IMR-90 (cell line): ENCODE results near the gene FANK1. TPM values are rescaled to one million over a fixed set of nuclear protein-coding genes. Genes with fewer than 3 reads are reported as not detected.
"Not testable (repeated sequence)": the region's sequence is repeated elsewhere in the genome, so short reads cannot be mapped to it uniquely, and the experiment has no call there.

Source experiments
- ATAC-seq: fragments of 200-7000 bp; cut with Tn5 transposase; 2 replicates; pipeline ENCODE4 v1.9.1; 2020; ENCODE audit warnings: low read depth, mild to moderate bottlenecking, moderate library complexity
- BruUV-seq: library from RNA; stranded (reverse); fragments of 400-500 nt; replicated peaks from 2 replicates; lab custom pipeline; 2021; lab: Mats Ljungman, UMichigan
- CTCF ChIA-PET: fragments of 300-600 bp; formaldehyde crosslinking; extraction: SDS; loops from one replicate; lab custom pipeline; 2021; ENCODE audit warnings: antibody characterized with exemption; lab: Yijun Ruan, JAX
- POLR2A ChIA-PET: fragments of 300-600 bp; sonication (Branson Sonifier 250); formaldehyde crosslinking; loops from one replicate; lab custom pipeline; 2022; ENCODE audit warnings: antibody characterized with exemption; ENCODE audit not compliant: unreplicated experiment; lab: Charles Lee
- DNase-seq: peaks from one replicate; pipeline ENCODE4 v3.0.0; 2013
- H2AFZ ChIP-seq: replicated peaks from 2 replicates; pipeline ENCODE3; 2013; ENCODE audit warnings: low read length, mild to moderate bottlenecking; ENCODE audit not compliant: poor library complexity
- H2AK5ac ChIP-seq: 2 replicates; pipeline ENCODE4 v1.6.1; 2013; ENCODE audit warnings: low read depth, low read length, inconsistent platforms
- H2AK9ac ChIP-seq: replicated peaks from 2 replicates; pipeline ENCODE3; 2013; ENCODE audit warnings: mild to moderate bottlenecking, low read depth, low read length, moderate library complexity; ENCODE audit not compliant: poor library complexity
- H2BK120ac ChIP-seq: 2 replicates; pipeline ENCODE4 v1.6.1; 2013; ENCODE audit warnings: low read depth, low read length, inconsistent platforms
- H2BK15ac ChIP-seq: 3 replicates; pipeline ENCODE4 v1.6.1; 2013; ENCODE audit warnings: low read depth, low read length, inconsistent platforms
- H2BK20ac ChIP-seq: 2 replicates; pipeline ENCODE4 v1.6.1; 2013; ENCODE audit warnings: low read depth, mild to moderate bottlenecking, inconsistent platforms, low read length, moderate library complexity
- H2BK5ac ChIP-seq: 2 replicates; pipeline ENCODE4 v1.6.1; 2013; ENCODE audit warnings: mild to moderate bottlenecking, low read depth, low read length, inconsistent platforms; ENCODE audit not compliant: poor library complexity, severe bottlenecking
- H3K14ac ChIP-seq: replicated peaks from 2 replicates; pipeline ENCODE4 v1.6.1; 2013; ENCODE audit warnings: low read depth, low read length, inconsistent platforms
- H3K18ac ChIP-seq: 2 replicates; pipeline ENCODE4 v1.6.1; 2013; ENCODE audit warnings: low read depth, low read length, control low read depth
- H3K23ac ChIP-seq: 2 replicates; pipeline ENCODE4 v1.6.1; 2013; ENCODE audit warnings: low read depth, low read length, inconsistent platforms
- H3K27ac ChIP-seq: 2 replicates; pipeline ENCODE4 v1.5.1; 2013; ENCODE audit warnings: mild to moderate bottlenecking, control low read depth, low read length; ENCODE audit not compliant: insufficient read depth
- H3K27me3 ChIP-seq: 2 replicates; pipeline ENCODE4 v1.6.1; 2013; ENCODE audit warnings: low read length; ENCODE audit not compliant: control insufficient read depth, insufficient read depth
- H3K36me3 ChIP-seq: 2 replicates; pipeline ENCODE4 v1.6.1; 2013; ENCODE audit warnings: low read length, mixed read lengths; ENCODE audit not compliant: control insufficient read depth, insufficient read depth
- H3K4ac ChIP-seq: 2 replicates; pipeline ENCODE4 v1.6.1; 2013; ENCODE audit warnings: low read depth, low read length, inconsistent platforms
- H3K4me1 ChIP-seq: 2 replicates; pipeline ENCODE4 v1.6.1; 2013; ENCODE audit warnings: low read length, mixed read lengths; ENCODE audit not compliant: control insufficient read depth, insufficient read depth
- H3K4me2 ChIP-seq: 2 replicates; pipeline ENCODE4 v1.6.1; 2013; ENCODE audit warnings: low read depth, mild to moderate bottlenecking, control low read depth, low read length, moderate library complexity
- H3K4me3 ChIP-seq: 2 replicates; pipeline ENCODE4 v1.5.1; 2013; ENCODE audit warnings: low read depth, mild to moderate bottlenecking, control low read depth, low read length, moderate library complexity; ENCODE audit not compliant: insufficient read depth
- H3K56ac ChIP-seq: 2 replicates; pipeline ENCODE4 v1.6.1; 2013; ENCODE audit warnings: low read length, inconsistent platforms; ENCODE audit not compliant: insufficient read depth; ENCODE audit errors: extremely low read depth
- H3K79me1 ChIP-seq, 2 experiments: 2 replicates each; pipeline ENCODE4 v1.6.1; 2013; ENCODE audit warnings: low read length in 2 of 2, inconsistent platforms in 1 of 2, low read depth in 1 of 2
- H3K9ac ChIP-seq: 2 replicates; pipeline ENCODE4 v1.6.1; 2013; ENCODE audit warnings: low read depth, low read length, control low read depth
- H3K9me1 ChIP-seq: 2 replicates; pipeline ENCODE4 v1.6.1; 2013; ENCODE audit warnings: low read length, inconsistent platforms; ENCODE audit not compliant: insufficient read depth
- H3K9me3 ChIP-seq: 2 replicates; pipeline ENCODE4 v1.6.1; 2013; ENCODE audit warnings: low read length; ENCODE audit not compliant: control insufficient read depth, insufficient read depth
- H4K20me1 ChIP-seq: 2 replicates; pipeline ENCODE4 v1.6.1; 2013; ENCODE audit warnings: low read length, inconsistent platforms; ENCODE audit not compliant: insufficient read depth
- H4K5ac ChIP-seq: 2 replicates; pipeline ENCODE4 v1.6.1; 2013; ENCODE audit warnings: mild to moderate bottlenecking, low read depth, low read length, control low read depth
- H4K8ac ChIP-seq, 2 experiments: 2 replicates each; pipeline ENCODE4 v1.6.1; 2013; ENCODE audit warnings: low read depth in 2 of 2, low read length in 2 of 2, control low read depth in 1 of 2, inconsistent platforms in 1 of 2
- H4K91ac ChIP-seq: 2 replicates; pipeline ENCODE4 v1.6.1; 2013; ENCODE audit warnings: low read depth, low read length, inconsistent platforms; ENCODE audit not compliant: insufficient read depth
- WGBS, 2 experiments: methylation state at CpG; one replicate each; pipeline versions ENCODE4 v1.1.5 to v1.1.7; 2013; ENCODE audit warnings: missing lambda C conversion rate in 2 of 2; ENCODE audit not compliant: insufficient read length in 1 of 2; ENCODE audit errors: extremely low coverage in 2 of 2; 5-methylcytosine and 5-hydroxymethylcytosine counted together
- dilution Hi-C: fragments of 300-500 bp; cut with HindIII; formaldehyde crosslinking; loops from one replicate; pipeline ENCODE4 v1.14.3; 2018; ENCODE audit warnings: low sequenced_read_pairs; ENCODE audit not compliant: unreplicated experiment
- in situ Hi-C: fragments of 300-500 bp; cut with MboI; formaldehyde crosslinking; loops from 3 replicates; pipeline ENCODE4 v1.14.3; 2019; ENCODE audit warnings: low sequenced_read_pairs, inconsistent platforms, mixed read lengths
- intact Hi-C: fragments of 100-400 bp; cut with micrococcal nuclease; formaldehyde crosslinking; loops from 2 replicates; pipeline ENCODE4 v1.10.0; 2022
- polyA plus RNA-seq, 3 experiments: library from polyadenylated mRNA; depleted of rRNA; stranded (reverse); fragments of >200 nt; gene quantifications; 2 replicates each; pipeline ENCODE4 v1.2.3, GENCODE V29; 2012; ENCODE audit warnings: low replicate concordance in 1 of 3
- total RNA-seq: library from RNA; depleted of rRNA; stranded (reverse); fragments of >200 nt; gene quantifications from 2 replicates; pipeline ENCODE4 v1.2.3, GENCODE V29; 2012

The FANK1 gene
- total and polyA plus RNA-seq, 2 of the 4 experiments (the other 2 are of a cell fraction) = 0.90 to 2.2 TPM

DNA sequence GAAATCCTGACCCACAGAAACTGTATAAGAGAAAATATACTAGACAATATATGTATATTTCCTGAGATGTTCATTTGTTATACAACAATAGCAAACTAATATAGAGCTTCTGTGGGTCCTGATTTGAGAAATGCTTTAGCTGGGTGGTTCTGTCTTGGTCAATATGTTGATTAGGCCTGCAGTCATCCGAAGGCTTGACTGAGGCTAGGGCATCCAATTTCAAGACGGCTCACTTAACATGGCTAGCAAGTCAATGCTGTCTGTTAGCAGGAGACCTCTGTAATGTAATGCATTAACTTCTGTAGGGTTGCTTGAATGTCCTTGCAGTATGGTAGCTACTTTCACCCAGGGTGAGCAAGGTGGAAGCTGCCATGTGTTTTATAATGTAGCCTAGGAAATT, 12.4 kb downstream of the FANK1 start:
- in situ Hi-C loops, H2AFZ ChIP-seq, H4K5ac ChIP-seq, H3K9ac ChIP-seq, H2BK5ac ChIP-seq, H2BK120ac ChIP-seq, H4K20me1 ChIP-seq, H3K18ac ChIP-seq, H2AK9ac ChIP-seq, dilution Hi-C loops, H3K4ac ChIP-seq, BruUV-seq, H3K4me2 ChIP-seq, H4K91ac ChIP-seq, DNase-seq, H4K8ac ChIP-seq, H2BK15ac ChIP-seq, intact Hi-C loops, H3K56ac ChIP-seq, H3K9me1 ChIP-seq, ATAC-seq, H3K4me3 ChIP-seq, H3K36me3 ChIP-seq, CTCF ChIA-PET, H3K27me3 ChIP-seq, POLR2A ChIA-PET, H3K23ac ChIP-seq, H3K4me1 ChIP-seq, H2BK20ac ChIP-seq, H2AK5ac ChIP-seq, H3K9me3 ChIP-seq, H3K14ac ChIP-seq, H3K79me1 ChIP-seq, H3K27ac ChIP-seq: not testable (repeated sequence)
- WGBS, 2 experiments = 80% methylated on average over 1 of the region's 2 CpGs; no CpG with 5 or more reads in 1 of the 2 experiments

DNA sequence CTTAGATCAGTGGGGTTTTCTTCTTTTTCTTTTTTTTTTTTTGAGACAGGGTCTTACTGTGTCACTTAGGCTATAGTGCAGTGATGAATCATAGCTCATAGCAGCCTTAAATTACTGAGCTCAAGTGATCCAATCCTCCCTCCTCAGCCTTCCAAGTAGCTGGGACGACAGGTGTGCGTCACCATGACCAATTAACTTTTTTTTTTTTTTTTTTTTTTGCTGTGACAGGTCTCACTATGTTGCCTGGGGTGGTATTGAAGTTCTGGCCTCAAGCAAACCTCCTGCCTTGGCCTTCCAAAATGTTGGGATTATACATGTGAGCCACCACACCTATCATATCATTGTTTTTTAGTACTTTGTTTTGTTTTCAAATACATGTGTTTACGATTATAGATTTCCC, 13.1 kb downstream of the FANK1 start:
- H3K27ac ChIP-seq, H2BK5ac ChIP-seq, H4K8ac ChIP-seq, H3K4me1 ChIP-seq, intact Hi-C loops, H3K14ac ChIP-seq, H3K36me3 ChIP-seq, H4K91ac ChIP-seq, H3K79me1 ChIP-seq, DNase-seq, H2AK9ac ChIP-seq, H3K23ac ChIP-seq, H3K27me3 ChIP-seq, BruUV-seq, H3K4me2 ChIP-seq, H3K9ac ChIP-seq, H2AK5ac ChIP-seq, H3K56ac ChIP-seq, H4K5ac ChIP-seq, H3K9me3 ChIP-seq, dilution Hi-C loops, H2BK20ac ChIP-seq, POLR2A ChIA-PET, H3K18ac ChIP-seq, H2BK120ac ChIP-seq, H2AFZ ChIP-seq, H2BK15ac ChIP-seq, H3K9me1 ChIP-seq, H3K4ac ChIP-seq, CTCF ChIA-PET, ATAC-seq, H4K20me1 ChIP-seq, in situ Hi-C loops, H3K4me3 ChIP-seq: not testable (repeated sequence)
- WGBS, 2 experiments = no CpG with 5 or more reads among the region's 3 CpGs
